ENCODE measurements around the gene HMGXB3. TPM values are rescaled to one million over a fixed set of nuclear protein-coding genes. Genes with fewer than 3 reads are reported as not detected.

The HMGXB3 gene
- total RNA-seq, 1 donor from 2014 or later, result 40.5 TPM

GRCh38 chr5:150066901-150067396, 66.4 kb downstream of the HMGXB3 start:
- Mint-ChIP-seq H3K4me3 (no peak overlapping the region), H3K27me3 (peaks cover 2% of the 10 kb centered on the region), H3K4me1 (ENCODE audit: unreplicated experiment) (no peaks in the 10 kb centered on the region), H3K9me3 (no peaks in the 10 kb centered on the region), H3K27ac (no peak overlapping the region), H3K36me3 (no peaks in the 10 kb centered on the region)
- no peak for DNase-seq (ENCODE audit: extremely low spot score, unreplicated experiment)
- TF ChIP-seq, protein P1, sequence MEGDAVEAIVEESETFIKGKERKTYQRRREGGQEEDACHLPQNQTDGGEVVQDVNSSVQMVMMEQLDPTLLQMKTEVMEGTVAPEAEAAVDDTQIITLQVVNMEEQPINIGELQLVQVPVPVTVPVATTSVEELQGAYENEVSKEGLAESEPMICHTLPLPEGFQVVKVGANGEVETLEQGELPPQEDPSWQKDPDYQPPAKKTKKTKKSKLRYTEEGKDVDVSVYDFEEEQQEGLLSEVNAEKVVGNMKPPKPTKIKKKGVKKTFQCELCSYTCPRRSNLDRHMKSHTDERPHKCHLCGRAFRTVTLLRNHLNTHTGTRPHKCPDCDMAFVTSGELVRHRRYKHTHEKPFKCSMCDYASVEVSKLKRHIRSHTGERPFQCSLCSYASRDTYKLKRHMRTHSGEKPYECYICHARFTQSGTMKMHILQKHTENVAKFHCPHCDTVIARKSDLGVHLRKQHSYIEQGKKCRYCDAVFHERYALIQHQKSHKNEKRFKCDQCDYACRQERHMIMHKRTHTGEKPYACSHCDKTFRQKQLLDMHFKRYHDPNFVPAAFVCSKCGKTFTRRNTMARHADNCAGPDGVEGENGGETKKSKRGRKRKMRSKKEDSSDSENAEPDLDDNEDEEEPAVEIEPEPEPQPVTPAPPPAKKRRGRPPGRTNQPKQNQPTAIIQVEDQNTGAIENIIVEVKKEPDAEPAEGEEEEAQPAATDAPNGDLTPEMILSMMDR (conservative IDR thresholded peaks at IDR 0.05), result no peak

DNA sequence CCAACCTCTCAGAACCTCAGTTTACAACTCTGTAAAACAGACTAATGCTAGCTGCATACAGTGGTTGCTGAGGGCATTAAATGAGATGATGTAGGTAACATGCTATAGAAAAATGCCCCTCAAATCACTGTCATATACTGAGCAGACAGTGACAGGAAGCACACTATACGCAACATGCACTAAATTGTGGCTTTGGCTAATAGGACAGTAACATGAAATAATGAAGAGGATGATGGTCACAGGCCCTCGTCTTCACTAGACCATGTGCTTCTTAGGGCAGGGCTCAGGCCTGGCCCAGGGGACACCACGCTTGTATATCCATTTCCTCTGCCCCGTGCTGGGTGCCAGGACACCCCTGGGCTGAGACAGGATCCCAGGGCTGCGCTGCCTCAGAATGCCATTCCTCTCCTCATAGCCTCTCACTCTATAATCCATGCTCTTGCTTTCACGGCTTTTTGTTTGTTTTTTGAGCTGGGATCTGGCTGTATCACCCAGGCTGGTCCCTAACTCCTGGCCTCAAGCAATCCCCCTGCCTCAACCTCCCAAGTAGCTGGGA, 66.9 kb downstream of the HMGXB3 start:
- Mint-ChIP-seq H3K36me3 (no peaks in the 10 kb centered on the region), H3K27ac (no peak overlapping the region)
- no peak for DNase-seq (ENCODE audit: extremely low spot score, unreplicated experiment)

DNA sequence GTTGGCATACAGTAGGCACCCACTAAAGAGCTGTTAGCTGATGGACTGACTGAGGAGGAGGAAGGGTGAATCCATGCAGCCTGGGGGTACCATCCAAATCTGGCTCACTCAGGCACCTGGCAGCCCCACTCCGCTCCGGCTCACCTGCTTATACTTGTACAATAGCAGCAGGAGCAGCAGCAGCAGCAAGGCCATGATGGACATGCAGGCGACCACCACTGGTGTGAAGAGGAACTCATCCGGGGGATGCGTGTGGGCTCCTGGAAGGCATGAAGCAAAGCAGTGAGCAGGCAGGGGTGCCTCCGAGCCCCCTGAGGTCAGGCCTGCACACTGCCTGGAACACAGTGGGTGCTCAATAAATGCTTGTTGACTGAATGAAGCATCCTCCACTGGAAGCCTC, 67.5 kb downstream of the HMGXB3 start:
- Mint-ChIP-seq H3K4me1 (ENCODE audit: unreplicated experiment) (no peaks in the 10 kb centered on the region), H3K27me3 (peaks cover 7% of the 10 kb centered on the region), H3K27ac (no peak overlapping the region), H3K36me3 (no peaks in the 10 kb centered on the region), H3K9me3 (no peaks in the 10 kb centered on the region), H3K4me3 (no peak overlapping the region)
- no peak for DNase-seq (ENCODE audit: extremely low spot score, unreplicated experiment)
- TF ChIP-seq, protein P1 (conservative IDR thresholded peaks at IDR 0.05), result no peak

More for the DNA sequence above, 66.9 kb downstream of the HMGXB3 start:
- Mint-ChIP-seq H3K4me3 (no peak overlapping the region), H3K9me3 (no peaks in the 10 kb centered on the region), H3K4me1 (ENCODE audit: unreplicated experiment) (no peaks in the 10 kb centered on the region), H3K27me3 (peaks cover 2% of the 10 kb centered on the region)
- TF ChIP-seq, protein P1 (conservative IDR thresholded peaks at IDR 0.05), result no peak

DNA sequence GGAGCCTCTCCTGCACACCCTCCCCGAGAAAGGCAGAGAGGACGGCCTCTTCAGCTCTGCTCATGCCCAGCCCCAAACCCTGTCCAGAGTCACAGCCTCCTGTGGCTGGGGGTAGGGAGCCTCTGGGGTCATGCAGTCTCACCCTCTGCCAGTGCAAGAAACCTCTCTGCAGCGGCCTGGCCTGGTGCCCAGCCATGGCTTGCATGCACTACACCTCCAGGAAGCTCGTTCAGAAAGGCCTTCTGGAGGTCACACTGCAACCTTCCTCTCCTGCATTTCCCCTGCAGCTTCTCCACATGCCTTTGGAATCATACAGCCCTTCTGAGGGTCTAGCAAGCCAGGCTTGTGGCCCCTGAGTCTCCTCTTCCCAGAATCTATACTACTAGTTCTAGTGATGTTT, 67.9 kb downstream of the HMGXB3 start:
- Mint-ChIP-seq H3K27ac (no peak overlapping the region), H3K27me3 (peaks cover 7% of the 10 kb centered on the region), H3K36me3 (no peaks in the 10 kb centered on the region), H3K4me3 (no peak overlapping the region), H3K4me1 (ENCODE audit: unreplicated experiment) (no peaks in the 10 kb centered on the region), H3K9me3 (no peaks in the 10 kb centered on the region)
- TF ChIP-seq, protein P1 (conservative IDR thresholded peaks at IDR 0.05), result no peak
- DNase-seq (ENCODE audit: extremely low spot score, unreplicated experiment), result no peak

GRCh38 chr5:150068961-150069645, 68.6 kb downstream of the HMGXB3 start:
- no peak for DNase-seq (ENCODE audit: extremely low spot score, unreplicated experiment)
- Mint-ChIP-seq H3K9me3 (no peaks in the 10 kb centered on the region), H3K4me1 (ENCODE audit: unreplicated experiment) (no peaks in the 10 kb centered on the region), H3K27ac (no peak overlapping the region), H3K27me3 (peaks cover 7% of the 10 kb centered on the region), H3K4me3 (no peak overlapping the region), H3K36me3 (no peaks in the 10 kb centered on the region)
- TF ChIP-seq, protein P1 (conservative IDR thresholded peaks at IDR 0.05), result no peak

Data from type B pancreatic cell (in vitro differentiated cells).